H1 (cell line): ENCODE results near the gene FAM98C.

ENCODE experiments used
- ATF2 ChIP-seq: IDR thresholded peaks from 2 replicates; pipeline ENCODE4 v1.6.1; 2012; ENCODE audit warnings: low read length, inconsistent platforms
- CBX5 ChIP-seq: fragments of 300-800, 300-1000 bp; sonication (generic); IDR thresholded peaks from 2 replicates; pipeline ENCODE4 v1.7.1; 2016; ENCODE audit warnings: antibody characterized with exemption, low read length, low read depth
- CHD1 ChIP-seq: IDR thresholded peaks from 2 replicates; pipeline ENCODE4 v1.6.1; 2012; ENCODE audit warnings: low read depth, low read length, improper control_type of control experiment
- CTCF ChIP-seq, 3 experiments: IDR thresholded peaks; 1 replicate in 2 of 3; 2 replicates in 1 of 3; pipeline versions ENCODE4 v1.5.1 to v1.6.1; 2011; ENCODE audit warnings: low read length in 3 of 3, mild to moderate bottlenecking in 3 of 3, inconsistent platforms in 2 of 3, low read depth in 1 of 3, moderate library complexity in 1 of 3; ENCODE audit not compliant: insufficient read depth in 1 of 3; ENCODE audit errors: control extremely low read depth in 1 of 3
- EZH2 ChIP-seq: fragments of 200-600 bp; sonication (generic); IDR thresholded peaks from 2 replicates; pipeline ENCODE4 v1.7.1; 2012; ENCODE audit warnings: low read depth, mild to moderate bottlenecking, moderate library complexity, low read length, inconsistent platforms; ENCODE audit not compliant: severe bottlenecking
- GABPA ChIP-seq: IDR thresholded peaks from 2 replicates; pipeline ENCODE4 v1.6.1; 2011; ENCODE audit warnings: mild to moderate bottlenecking, low read length, moderate library complexity, borderline replicate concordance; ENCODE audit not compliant: insufficient read depth
- PHF8 ChIP-seq: fragments of 200-600 bp; sonication (generic); conservative IDR thresholded peaks from 2 replicates; pipeline ENCODE4 v1.7.1; 2012; ENCODE audit warnings: low read depth, mild to moderate bottlenecking, inconsistent platforms, low read length, moderate library complexity
- POLR2A ChIP-seq, 2 experiments: IDR thresholded peaks; 1 replicate in 1 of 2; 2 replicates in 1 of 2; pipeline ENCODE4 v1.6.1; 2011; ENCODE audit warnings: low read depth in 2 of 2, low read length in 2 of 2, mild to moderate bottlenecking in 2 of 2; ENCODE audit errors: control extremely low read depth in 1 of 2
- SIN3A ChIP-seq, 2 experiments: IDR thresholded peaks in 1 of 2; conservative IDR thresholded peaks in 1 of 2; 2 replicates each; pipeline ENCODE4 v1.6.1; 2011 to 2012; ENCODE audit warnings: low read length in 2 of 2, improper control_type of control experiment in 1 of 2, low read depth in 1 of 2, mild to moderate bottlenecking in 1 of 2
- TEAD4 ChIP-seq: IDR thresholded peaks from 2 replicates; pipeline ENCODE4 v1.6.1; 2012; ENCODE audit warnings: low read depth, low read length, inconsistent platforms, mixed read lengths
- ZNF274 ChIP-seq: IDR thresholded peaks from 2 replicates; pipeline ENCODE4 v1.7.0; 2012; ENCODE audit warnings: low read length, borderline replicate concordance; ENCODE audit errors: extremely low read depth

GRCh38 chr19:38392707-38393308 lies 10.1 kb upstream of the FAM98C start:
- TF ChIP-seq CBX5 (no peak), POLR2A (IDR thresholded peaks at IDR 0.05; ENCODE audit: control extremely low read depth in 1 of 2, low read depth in 2 of 2, low read length in 2 of 2) (no peak), EZH2 (no peak), ZNF274 (no peak), CTCF (IDR thresholded peaks at IDR 0.05; ENCODE audit: control extremely low read depth in 1 of 3, insufficient read depth in 1 of 3, low read depth in 1 of 3, low read length in 3 of 3) (no peak), ATF2 (no peak), GABPA (no peak), TEAD4 (no peak), PHF8 (no peak), SIN3A (conservative IDR thresholded peaks at IDR 0.05 in 1 of 2, IDR thresholded peaks at IDR 0.05 in 1 of 2; ENCODE audit: low read depth in 1 of 2, low read length in 2 of 2) (no peak), CHD1 (no peak)
